GM19025 (cell line): ENCODE data around the gene CARD10.
"Not testable (repeated sequence)": the region's sequence is repeated elsewhere in the genome, so short reads cannot be mapped to it uniquely, and the experiment has no call there.

Experiments used
- ATAC-seq: cut with Tn5 transposase; IDR thresholded peaks from one replicate; pipeline ENCODE4 v1.9.1; 2021; ENCODE audit warnings: mild to moderate bottlenecking, low read depth, moderate library complexity; ENCODE audit not compliant: unreplicated experiment

Gene CARD10

GRCh38 chr22:37471727-37472417 lies 47.3 kb downstream of the CARD10 start:
- no peak for ATAC-seq

GRCh38 chr22:37470087-37470445 lies 49.1 kb downstream of the CARD10 start:
- ATAC-seq: no peak

- no peak for ATAC-seq
These were observed 49.7 kb downstream of the CARD10 start for GRCh38 chr22:37469416-37470086.

GRCh38 chr22:37468201-37468695 lies 51.0 kb downstream of the CARD10 start:
- not testable (repeated sequence) for ATAC-seq

GRCh38 chr22:37467391-37467955 lies 51.7 kb downstream of the CARD10 start:
- no peak for ATAC-seq

GRCh38 chr22:37464181-37464580 lies 55.0 kb downstream of the CARD10 start:
- ATAC-seq: no peak

GRCh38 chr22:37462983-37463382 lies 56.2 kb downstream of the CARD10 start:
- no peak for ATAC-seq

- no peak for ATAC-seq
These were observed 56.8 kb downstream of the CARD10 start for GRCh38 chr22:37462436-37462835.

- no peak for ATAC-seq
These were observed 57.3 kb downstream of the CARD10 start for GRCh38 chr22:37461961-37462360.

GRCh38 chr22:37460684-37461083 lies 58.5 kb downstream of the CARD10 start:
- ATAC-seq: no peak

GRCh38 chr22:37459206-37459605 lies 60.0 kb downstream of the CARD10 start:
- no peak for ATAC-seq

- ATAC-seq: no peak
These were observed 61.9 kb downstream of the CARD10 start for GRCh38 chr22:37457093-37457893.

GRCh38 chr22:37456346-37456745 lies 62.9 kb downstream of the CARD10 start:
- no peak for ATAC-seq

GRCh38 chr22:37455896-37456295 lies 63.3 kb downstream of the CARD10 start:
- ATAC-seq: no peak

GRCh38 chr22:37454857-37455686 lies 64.1 kb downstream of the CARD10 start:
- no peak for ATAC-seq

- no peak for ATAC-seq
These were observed 65.5 kb downstream of the CARD10 start for GRCh38 chr22:37453696-37454095.

- ATAC-seq: no peak
These were observed 68.0 kb downstream of the CARD10 start for GRCh38 chr22:37451218-37451617.

GRCh38 chr22:37449331-37450001 lies 69.7 kb downstream of the CARD10 start:
- ATAC-seq: no peak

GRCh38 chr22:37448516-37449127 lies 70.6 kb downstream of the CARD10 start:
- ATAC-seq: no peak
